BLaER1 (cell line): Measurements from ENCODE around the gene RBBP8NL.

Experiments used
- H3K27ac ChIP-seq: shearing (Covaris generic); formaldehyde crosslinking; 2 replicates; pipeline ENCODE4 v1.8.1; 2022
- H3K27me3 ChIP-seq: shearing (Covaris generic); formaldehyde crosslinking; 2 replicates; pipeline ENCODE4 v1.8.1; 2022
- H3K36me3 ChIP-seq: shearing (Covaris generic); formaldehyde crosslinking; 2 replicates; pipeline ENCODE4 v1.8.1; 2022
- H3K4me1 ChIP-seq: shearing (Covaris generic); formaldehyde crosslinking; 2 replicates; pipeline ENCODE4 v1.8.1; 2022
- H3K4me2 ChIP-seq: shearing (Covaris generic); formaldehyde crosslinking; 2 replicates; pipeline ENCODE4 v1.8.1; 2022
- H3K4me3 ChIP-seq: shearing (Covaris generic); formaldehyde crosslinking; 2 replicates; pipeline ENCODE4 v1.8.1; 2022
- H3K9ac ChIP-seq: shearing (Covaris generic); formaldehyde crosslinking; 2 replicates; pipeline ENCODE4 v1.8.1; 2022
- H3K9me3 ChIP-seq: shearing (Covaris generic); formaldehyde crosslinking; 2 replicates; pipeline ENCODE4 v1.8.1; 2022
- H4K20me1 ChIP-seq: shearing (Covaris generic); formaldehyde crosslinking; 2 replicates; pipeline ENCODE4 v1.8.1; 2022
- Cebpa-rat ChIP-seq: shearing (Covaris generic); IDR thresholded peaks from 2 replicates; pipeline ENCODE4 v1.8.1; 2022

RBBP8NL gene

GRCh38 chr20:62427172-62428001 is at the start of gene RBBP8NL:
Gene RBBP8NL (minus strand): TSS chr20:62427539. CDS start chr20:62419647, 7,892 bp downstream.
- Histone ChIP-seq H3K27ac (no peak within 1 kb of the TSS; the same call in 1 of the 2 replicates), H3K9ac (no peak within 1 kb of the TSS), H3K36me3 (no peaks in the 10 kb centered on the region), H4K20me1 (no peaks in the 10 kb centered on the region), H3K4me1 (peaks cover 27% of the 10 kb centered on the region), H3K4me2 (no peak within 1 kb of the TSS), H3K9me3 (no peaks in the 10 kb centered on the region), H3K27me3 (no peaks in the 10 kb centered on the region), H3K4me3 (no peak within 1 kb of the TSS)
- no peak for TF ChIP-seq Cebpa-rat

- Histone ChIP-seq H3K36me3 (no peaks in the 10 kb centered on the region), H3K4me1 (peaks cover 66% of the 10 kb centered on the region), H3K27me3 (peaks cover 97% of the 10 kb centered on the region), H3K4me3 (no peak overlapping the region), H4K20me1 (peaks cover 76% of the 10 kb centered on the region), H3K9me3 (no peaks in the 10 kb centered on the region), H3K4me2 (peak overlapping the region; percentile 5; the same call in 1 of the 2 replicates), H3K27ac (no peak overlapping the region), H3K9ac (no peak overlapping the region)
- TF ChIP-seq Cebpa-rat: no peak
These were observed 48.9 kb upstream of the RBBP8NL start for GRCh38 chr20:62476056-62476838.

- Histone ChIP-seq H3K27me3 (peaks cover 97% of the 10 kb centered on the region), H3K4me3 (0 out of 2 replicates have a peak within 1 kb of the TSS, but pooled peaks have one; percentile 17), H3K4me2 (peak within 1 kb of the TSS; percentile 13; the same call in 1 of the 2 replicates)
These were observed 48.4 kb upstream of the RBBP8NL start, which contains the start of gene GATA5 for GRCh38 chr20:62475772-62476055. Gene GATA5 (minus strand): TSS chr20:62475995. CDS start chr20:62475521, 474 bp downstream.

GRCh38 chr20:62475027-62475771 is 47.9 kb upstream of the RBBP8NL start:
- 0 out of 2 replicates have a peak overlapping the region, but pooled peaks have one; percentile 17 for H3K4me3 ChIP-seq
- H3K4me2 ChIP-seq: peak overlapping the region; percentile 13; the same call in 1 of the 2 replicates
- H3K27me3 ChIP-seq: peaks cover 97% of the 10 kb centered on the region
- no peaks in the 10 kb centered on the region for H3K36me3 ChIP-seq
- no peak for TF ChIP-seq Cebpa-rat
- no peaks in the 10 kb centered on the region for H3K9me3 ChIP-seq
- H3K9ac ChIP-seq: no peak overlapping the region
- peaks cover 56% of the 10 kb centered on the region for H3K4me1 ChIP-seq
- H4K20me1 ChIP-seq: peaks cover 83% of the 10 kb centered on the region
- no peak overlapping the region for H3K27ac ChIP-seq

More at GRCh38 chr20:62475772-62476055, 48.4 kb upstream of the RBBP8NL start, which contains the start of gene GATA5:
- Histone ChIP-seq H3K9me3 (no peaks in the 10 kb centered on the region), H4K20me1 (peaks cover 78% of the 10 kb centered on the region), H3K27ac (no peak within 1 kb of the TSS), H3K4me1 (peaks cover 61% of the 10 kb centered on the region), H3K36me3 (no peaks in the 10 kb centered on the region), H3K9ac (no peak within 1 kb of the TSS)
- no peak for TF ChIP-seq Cebpa-rat

GRCh38 chr20:62474604-62475026 is 47.3 kb upstream of the RBBP8NL start:
- peak overlapping the region; percentile 65; the same call in 1 of the 2 replicates for H3K4me2 ChIP-seq

GRCh38 chr20:62473717-62474603 is 46.6 kb upstream of the RBBP8NL start:
- Histone ChIP-seq H3K36me3 (no peaks in the 10 kb centered on the region), H3K9ac (no peak overlapping the region), H3K4me2 (peak overlapping the region; percentile 65), H3K9me3 (no peaks in the 10 kb centered on the region), H3K4me3 (peak overlapping the region; percentile 33; the same call in 1 of the 2 replicates), H3K27me3 (peaks cover 99% of the 10 kb centered on the region), H3K4me1 (peaks cover 46% of the 10 kb centered on the region), H3K27ac (no peak overlapping the region), H4K20me1 (peaks cover 84% of the 10 kb centered on the region)
- no peak for TF ChIP-seq Cebpa-rat

More at GRCh38 chr20:62474604-62475026, 47.3 kb upstream of the RBBP8NL start:
- no peak for TF ChIP-seq Cebpa-rat
- Histone ChIP-seq H3K27me3 (peaks cover 99% of the 10 kb centered on the region), H3K4me1 (peaks cover 51% of the 10 kb centered on the region), H4K20me1 (peaks cover 87% of the 10 kb centered on the region), H3K9me3 (no peaks in the 10 kb centered on the region), H3K4me3 (0 out of 2 replicates have a peak overlapping the region, but pooled peaks have one; percentile 33), H3K27ac (no peak overlapping the region), H3K9ac (no peak overlapping the region), H3K36me3 (no peaks in the 10 kb centered on the region)

GRCh38 chr20:62472941-62473585 is 45.7 kb upstream of the RBBP8NL start:
- Histone ChIP-seq H3K4me3 (no peak overlapping the region), H3K36me3 (no peaks in the 10 kb centered on the region), H3K9ac (no peak overlapping the region), H3K4me2 (no peak overlapping the region), H4K20me1 (peaks cover 75% of the 10 kb centered on the region), H3K27me3 (peaks cover 99% of the 10 kb centered on the region), H3K27ac (no peak overlapping the region), H3K9me3 (no peaks in the 10 kb centered on the region), H3K4me1 (peaks cover 37% of the 10 kb centered on the region)
- no peak for TF ChIP-seq Cebpa-rat
